ENCODE measurements around the gene GPLD1. TPM values are rescaled to one million over a fixed set of nuclear protein-coding genes. Genes with fewer than 3 reads are reported as not detected.
"Not testable (repeated sequence)": the region's sequence is repeated elsewhere in the genome, so short reads cannot be mapped to it uniquely, and the experiment has no call there.

The GPLD1 gene
- total RNA-seq, 2 experiments from 2014 or later = 0.48 to 0.57 TPM

DNA sequence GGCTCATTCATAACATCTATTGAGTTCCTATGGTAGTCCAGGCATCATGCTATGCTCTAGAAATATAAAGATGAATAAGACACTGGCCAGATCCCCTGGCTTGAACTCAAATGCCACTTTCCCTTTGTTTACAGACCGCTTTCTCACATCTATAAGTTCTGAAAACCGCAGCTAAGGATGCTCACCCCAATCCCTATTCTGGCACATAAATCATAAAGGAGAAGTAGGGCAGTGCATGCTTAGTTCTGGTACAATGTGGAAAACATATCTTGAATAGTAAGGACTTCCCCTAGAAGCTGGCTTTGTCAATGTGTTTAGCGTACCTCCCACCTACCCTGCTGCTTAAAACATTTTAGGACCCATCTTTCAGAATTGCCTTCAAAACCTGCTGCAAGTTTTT is 60.2 kb downstream of the GPLD1 start:
- ChIA-PET POLR2A (no interaction called here), CTCF (no interaction called here)

DNA sequence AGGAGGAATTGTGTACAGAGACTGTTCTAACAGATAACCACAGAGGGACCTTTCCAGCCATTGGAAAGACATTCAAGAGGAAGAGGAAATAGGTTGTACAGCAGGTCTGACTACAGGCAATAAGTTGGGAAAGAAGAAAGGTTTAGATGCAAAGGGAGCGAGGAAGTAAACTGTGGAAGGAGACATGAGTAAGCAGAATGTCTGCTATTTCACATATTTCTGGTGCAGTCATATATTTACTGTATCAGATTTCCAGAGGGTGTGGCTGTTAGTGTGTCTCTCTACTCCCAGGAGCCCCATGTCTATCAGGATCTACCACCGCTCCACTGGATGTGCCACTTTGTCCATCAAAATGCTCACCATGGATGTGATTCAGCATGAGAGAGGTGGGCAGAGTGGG is 60.8 kb downstream of the GPLD1 start:
- ChIA-PET CTCF (no interaction called here), POLR2A (no interaction called here)

DNA sequence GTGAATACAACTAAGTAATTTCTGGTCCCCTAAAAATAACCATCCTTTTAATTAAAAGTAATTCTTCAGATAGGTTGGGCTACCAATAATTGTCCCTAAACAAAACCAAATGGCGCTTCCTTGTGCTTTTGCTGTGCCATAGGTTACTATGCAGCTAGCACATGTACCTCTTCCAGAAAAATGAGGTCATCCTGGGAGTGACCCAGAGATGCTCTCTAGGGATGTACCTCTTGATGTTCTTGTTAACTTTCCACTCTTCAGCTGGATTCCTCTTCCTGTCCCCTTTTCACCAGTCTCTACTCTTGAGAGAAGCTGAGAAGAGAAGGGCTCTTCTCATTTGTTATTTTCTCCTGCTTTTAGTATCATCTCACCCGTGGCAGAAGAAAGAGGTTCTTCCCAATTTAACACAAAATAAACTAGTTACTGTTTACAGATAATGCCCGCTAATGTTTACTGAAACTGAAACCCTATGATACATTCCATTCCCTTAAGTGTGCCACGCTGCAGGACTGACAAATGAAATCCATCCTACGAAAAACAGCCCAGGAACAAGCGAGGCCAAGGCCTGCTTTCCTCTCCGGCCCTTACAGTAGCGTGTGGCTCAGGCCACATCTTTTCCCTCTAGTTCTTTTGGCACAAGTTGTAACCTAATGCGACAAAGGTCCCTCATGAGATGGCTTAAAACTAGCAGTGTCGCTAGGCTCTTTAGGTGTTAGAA is 62.5 kb downstream of the GPLD1 start:
- ChIA-PET POLR2A (no interaction called here), CTCF (no interaction called here)

DNA sequence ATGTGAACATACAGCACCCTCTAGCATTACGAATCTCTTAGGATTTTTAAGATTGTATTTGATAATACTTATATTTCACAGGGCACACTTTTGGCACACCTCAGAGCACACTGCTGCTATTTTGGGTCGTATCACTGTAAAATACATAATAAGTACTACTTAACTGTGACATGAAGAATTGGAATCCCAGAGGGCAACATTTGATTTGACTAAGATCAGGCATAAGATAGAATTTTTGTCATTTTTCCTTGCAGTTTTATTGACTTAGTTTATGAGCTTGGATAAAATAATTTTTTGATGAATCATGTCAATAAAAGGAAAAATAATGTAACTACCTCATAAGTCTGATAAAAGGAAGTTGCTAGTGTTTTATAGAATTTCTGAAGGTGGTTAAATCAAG is 64.3 kb downstream of the GPLD1 start:
- ChIA-PET POLR2A (no interaction called here), CTCF (no interaction called here)

DNA sequence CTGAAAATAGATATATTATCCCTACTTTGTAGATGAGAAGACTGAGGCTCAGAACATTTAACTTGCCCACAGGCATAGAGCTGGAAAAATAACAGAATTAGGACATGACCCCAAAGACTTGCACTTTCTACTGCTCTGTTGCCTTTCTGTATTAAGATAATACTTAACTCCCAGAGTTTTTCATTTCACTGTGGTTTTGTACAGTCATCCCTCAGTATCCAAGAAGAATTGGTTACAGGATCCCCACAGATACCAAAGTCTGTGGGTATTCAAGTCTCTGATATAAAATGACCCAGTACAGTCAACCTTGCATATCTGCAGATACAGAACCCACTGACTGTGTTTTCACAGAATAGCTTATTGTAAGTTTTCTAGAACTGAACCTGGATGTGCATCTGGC is 69.9 kb downstream of the GPLD1 start:
- POLR2A ChIA-PET = no interaction called here

DNA sequence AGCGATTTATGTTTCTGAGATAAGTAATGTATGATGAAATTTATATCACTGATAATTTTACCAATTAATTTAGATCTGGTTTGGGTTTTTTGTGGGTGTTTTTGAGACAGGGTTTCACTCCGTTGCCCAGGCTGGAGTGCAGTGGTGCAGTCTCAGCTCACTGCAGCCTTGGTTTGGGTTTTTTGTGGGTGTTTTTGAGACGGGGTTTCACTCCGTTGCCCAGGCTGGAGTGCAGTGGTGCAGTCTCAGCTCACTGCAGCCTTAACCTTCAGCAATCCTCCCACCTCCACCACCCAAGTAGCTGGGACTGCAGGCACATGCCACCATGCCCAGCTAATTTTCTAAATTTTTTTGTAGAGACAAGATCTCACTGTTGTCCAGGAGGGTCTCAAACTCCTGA is 73.6 kb downstream of the GPLD1 start:
- ChIA-PET CTCF (interaction anchor here (0.7 kb wide), 1 partner anchor 199 kb away, joined by 3 read pairs; no protein-coding TSS in a partner anchor), POLR2A (no interaction called here)

More for the DNA sequence above, 69.9 kb downstream of the GPLD1 start:
- CTCF ChIA-PET = no interaction called here

DNA sequence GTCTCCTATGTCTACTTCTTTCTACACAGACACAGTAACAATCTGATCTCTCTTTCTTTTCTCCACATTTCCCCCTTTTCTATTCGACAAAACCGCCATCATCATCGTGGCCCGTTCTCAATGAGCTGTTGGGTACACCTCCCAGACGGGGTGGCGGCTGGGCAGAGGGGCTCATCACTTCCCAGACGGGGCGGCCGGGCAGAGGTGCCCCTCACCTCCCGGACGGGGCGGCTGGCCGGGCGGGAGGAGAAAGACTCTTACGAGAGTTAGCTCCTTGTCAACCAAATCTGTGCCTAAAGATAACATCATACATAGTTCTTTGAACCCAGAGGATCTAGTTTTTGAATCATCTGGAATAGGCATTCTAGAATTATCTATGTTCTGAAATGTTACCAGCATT is 74.8 kb downstream of the GPLD1 start:
- CTCF ChIA-PET, POLR2A ChIA-PET: not testable (repeated sequence)

DNA sequence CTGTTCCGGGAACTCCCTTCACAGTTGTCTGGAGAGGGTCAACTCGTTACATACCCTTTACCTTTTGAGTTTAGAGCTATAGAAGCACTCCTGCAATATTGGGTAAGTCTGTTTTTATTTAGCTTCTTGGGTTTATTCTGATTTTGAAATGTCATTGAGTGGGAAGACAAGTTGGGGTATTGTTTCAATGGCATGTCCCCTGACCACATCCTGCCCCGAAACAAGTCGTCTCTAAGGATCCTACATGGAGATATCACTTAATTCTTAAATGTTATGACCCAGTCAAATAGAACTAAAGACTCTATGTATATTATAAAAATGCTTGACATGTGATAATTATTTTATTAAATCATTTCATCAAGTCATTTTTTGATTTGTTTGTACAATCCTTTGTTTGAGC is 77.1 kb downstream of the GPLD1 start:
- POLR2A ChIA-PET = interaction anchor here (0.7 kb wide), 1 partner anchor 698 kb away, joined by 5 read pairs; no protein-coding TSS in a partner anchor
- CTCF ChIA-PET = interaction anchor here (0.7 kb wide), 1 partner anchor 18 kb away, joined by 3 read pairs; no protein-coding TSS in a partner anchor

DNA sequence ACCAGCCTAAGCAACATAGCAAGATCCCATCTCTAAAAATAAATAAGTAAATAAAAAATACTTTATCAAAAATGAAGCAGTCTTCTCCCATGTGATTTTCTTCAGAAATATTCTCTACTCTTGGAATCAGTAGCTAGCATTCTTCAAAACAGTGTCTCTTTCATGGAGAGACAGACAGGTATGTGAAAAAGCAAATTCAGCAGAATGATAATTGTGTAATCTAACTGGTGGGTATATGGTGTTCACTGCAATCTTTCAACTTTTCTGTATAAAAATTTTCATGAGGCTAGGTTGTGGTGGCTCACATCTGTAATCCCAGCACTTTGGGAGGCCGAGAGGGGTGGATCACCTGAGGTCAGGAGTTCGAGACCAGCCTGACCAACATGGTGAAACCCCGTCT is 78.8 kb downstream of the GPLD1 start:
- POLR2A ChIA-PET = no interaction called here
- CTCF ChIA-PET = no interaction called here

DNA sequence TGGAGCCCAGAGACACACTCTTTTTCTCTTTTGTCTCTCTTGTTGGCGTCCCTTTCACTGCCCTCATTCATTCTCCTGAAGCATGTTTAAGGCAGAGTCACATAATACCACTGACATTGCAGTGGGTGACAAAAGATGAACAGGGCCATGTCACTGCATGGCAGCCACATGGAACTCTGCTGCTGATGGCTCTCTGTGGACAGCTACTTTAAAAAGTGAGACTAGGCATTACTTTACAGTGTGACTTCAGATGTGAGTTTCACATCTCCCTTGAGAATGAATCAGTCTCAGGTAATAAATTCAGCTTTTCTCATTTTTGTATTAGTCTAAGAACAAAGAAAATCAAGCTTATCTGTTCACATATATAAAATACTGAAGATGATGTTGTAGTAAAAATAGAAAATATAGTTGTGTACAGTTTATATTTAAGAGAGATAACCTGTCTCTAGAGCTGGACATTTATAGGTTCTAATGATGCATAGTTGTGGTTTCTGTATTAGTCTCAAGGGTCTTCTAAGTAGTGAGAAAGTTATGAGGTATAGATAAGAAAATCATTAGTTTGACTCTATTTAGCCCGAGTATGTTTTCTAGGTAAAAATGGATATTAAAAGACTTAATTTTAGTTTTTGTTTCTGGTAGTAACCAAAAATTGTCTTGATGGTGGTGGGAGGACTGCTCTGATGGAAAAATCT is 80.5 kb downstream of the GPLD1 start:
- ChIA-PET CTCF (no interaction called here), POLR2A (no interaction called here)

DNA sequence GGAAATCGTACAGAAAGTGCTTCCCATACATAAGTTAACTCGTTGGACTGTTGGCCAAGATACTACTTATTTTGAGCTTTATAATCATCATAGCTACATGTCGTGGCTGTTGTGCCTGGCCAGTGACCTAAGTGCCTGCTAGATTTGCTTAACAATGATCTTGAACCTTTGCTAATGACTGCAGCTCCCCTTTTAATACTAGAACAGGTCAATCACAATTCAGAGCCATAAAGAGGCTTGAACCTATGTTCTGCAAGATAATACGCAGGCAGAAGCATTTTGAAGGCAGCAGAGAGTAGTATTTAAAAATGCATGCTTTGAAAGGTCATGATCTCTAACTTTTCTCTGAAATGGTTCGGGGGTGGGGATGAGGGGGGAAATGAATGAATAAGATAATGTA is 84.1 kb downstream of the GPLD1 start:
- ChIA-PET POLR2A (no interaction called here), CTCF (no interaction called here)

DNA sequence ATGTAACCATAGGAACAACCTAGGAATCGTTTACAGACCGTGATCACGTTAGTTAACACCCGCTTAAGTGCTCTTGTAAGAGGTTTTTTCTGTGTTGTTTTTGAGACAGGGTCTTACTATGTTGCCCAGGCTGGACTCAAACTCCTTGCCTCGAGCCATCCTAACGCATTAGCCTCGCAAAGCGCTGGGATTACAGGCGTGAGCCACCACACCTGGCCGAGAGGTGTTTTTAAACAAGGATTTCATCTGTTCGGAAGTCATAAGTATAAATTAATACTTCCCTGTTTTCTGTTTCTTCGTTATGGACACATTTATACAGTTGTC is 85.9 kb downstream of the GPLD1 start:
- POLR2A ChIA-PET = no interaction called here
- CTCF ChIA-PET = interaction anchor here (1.0 kb wide), 1 partner anchor 120 kb away, joined by 5 read pairs; no protein-coding TSS in a partner anchor

DNA sequence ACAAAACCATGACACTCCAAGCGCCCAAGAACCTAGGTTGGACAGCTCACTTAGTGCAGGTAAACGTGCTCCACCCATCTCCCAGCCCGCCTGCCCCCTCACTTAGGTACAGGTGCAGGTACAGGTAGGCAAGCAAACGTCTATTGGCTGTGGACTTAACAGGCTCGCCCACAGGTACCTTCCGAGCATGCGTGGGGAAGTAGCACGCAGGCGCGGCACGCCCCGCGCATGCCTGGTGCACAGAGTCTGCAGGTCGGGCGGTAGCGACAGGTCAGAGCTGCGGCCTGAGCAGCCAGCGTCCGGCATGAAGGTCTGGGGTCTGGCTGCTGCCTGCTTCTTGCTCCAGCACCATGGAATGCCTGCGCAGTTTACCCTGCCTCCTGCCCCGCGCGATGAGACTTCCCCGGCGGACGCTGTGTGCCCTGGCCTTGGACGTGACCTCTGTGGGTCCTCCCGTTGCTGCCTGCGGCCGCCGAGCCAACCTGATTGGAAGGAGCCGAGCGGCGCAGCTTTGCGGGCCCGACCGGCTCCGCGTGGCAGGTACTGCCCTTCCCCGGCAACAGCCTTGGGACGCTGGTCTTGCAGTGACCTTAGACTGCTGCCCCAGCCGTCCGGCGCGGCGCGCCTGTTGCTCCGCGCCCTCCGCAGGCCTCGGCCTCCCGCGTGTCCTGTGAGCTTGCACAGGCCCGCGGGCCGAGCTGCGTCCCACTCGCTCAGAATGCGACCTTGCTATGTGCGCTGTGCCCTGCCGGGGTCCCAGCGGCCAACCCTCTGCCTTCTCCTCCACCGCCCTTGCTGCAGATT is 86.5 kb downstream of the GPLD1 start, which contains the start of gene MRS2:
TSS of gene MRS2 (plus strand) at position 240 of the 804 bp plus-strand sequence. CDS start at position 351, 111 bp downstream.
- POLR2A ChIA-PET = interaction anchor here (0.6 kb wide), 1 partner anchor 29 kb away, joined by 6 read pairs; no protein-coding TSS in a partner anchor
- CTCF ChIA-PET = interaction anchor here (1.0 kb wide), 1 partner anchor 120 kb away, joined by 5 read pairs; no protein-coding TSS in a partner anchor

DNA sequence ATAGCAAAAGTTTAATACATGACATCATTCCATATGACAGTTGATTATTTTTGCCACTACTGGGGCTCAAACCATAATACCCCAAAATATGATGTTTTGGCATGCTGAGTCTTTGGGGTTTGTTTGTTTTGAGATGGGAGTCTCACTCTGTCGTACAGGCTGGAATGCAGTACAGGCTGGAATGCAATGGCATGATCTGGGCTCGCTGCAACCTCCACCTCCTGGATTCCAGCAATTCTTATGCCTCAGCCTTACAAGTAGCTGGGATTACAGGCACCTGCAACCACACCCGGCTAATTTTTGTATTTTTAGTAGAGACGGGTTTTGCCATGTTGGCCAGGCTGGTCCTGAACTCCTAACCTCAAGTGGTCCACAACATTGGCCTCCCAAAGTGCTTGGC is 87.9 kb downstream of the GPLD1 start:
- CTCF ChIA-PET = interaction anchor here (0.6 kb wide), 1 partner anchor 41 kb away, joined by 3 read pairs; no protein-coding TSS in a partner anchor

DNA sequence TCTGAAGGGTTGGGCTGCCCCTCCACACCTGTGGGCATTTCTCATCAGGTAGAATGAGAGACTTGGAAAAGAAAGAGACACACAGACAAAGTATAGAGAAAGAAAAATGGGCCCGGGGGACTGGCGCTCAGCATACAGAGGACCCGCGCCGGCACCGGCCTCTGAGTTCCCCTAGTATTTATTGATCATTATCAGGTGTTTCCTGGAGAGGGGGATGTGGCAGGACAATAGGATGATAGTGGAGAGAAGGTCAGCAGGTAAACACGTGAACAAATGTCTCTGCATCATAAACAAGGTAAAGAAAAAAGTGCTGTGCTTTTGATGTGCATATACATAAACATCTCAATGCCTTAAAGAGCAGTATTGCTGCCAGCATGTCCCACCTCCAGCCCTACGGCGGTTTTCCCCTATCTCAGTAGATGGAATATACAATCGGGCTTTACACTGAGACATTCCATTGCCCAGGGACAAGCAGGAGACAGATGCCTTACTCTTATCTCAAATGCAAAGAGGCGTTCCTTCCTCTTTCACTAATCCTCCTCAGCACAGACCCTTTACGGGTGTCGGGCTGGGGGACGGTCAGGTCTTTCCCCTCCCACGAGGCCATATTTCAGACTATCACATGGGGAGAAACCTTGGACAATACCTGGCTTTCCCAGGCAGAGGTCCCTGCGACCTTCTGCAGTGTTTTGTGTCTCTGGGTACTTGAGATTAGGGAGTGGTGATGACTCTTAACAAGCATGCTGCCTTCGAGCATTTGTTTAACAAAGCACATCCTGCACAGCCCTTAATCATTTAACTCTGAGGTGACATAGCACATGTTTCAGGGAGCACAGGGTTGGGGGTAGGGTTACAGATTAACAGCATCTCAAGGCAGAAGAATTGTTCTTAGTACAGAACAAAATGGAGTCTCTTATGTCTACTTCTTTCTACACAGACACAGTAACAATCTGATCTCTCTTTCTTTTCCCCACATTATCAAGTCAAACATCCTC is 89.0 kb downstream of the GPLD1 start:
- POLR2A ChIA-PET = not testable (repeated sequence)

More for the DNA sequence above, 87.9 kb downstream of the GPLD1 start:
- POLR2A ChIA-PET = no interaction called here

DNA sequence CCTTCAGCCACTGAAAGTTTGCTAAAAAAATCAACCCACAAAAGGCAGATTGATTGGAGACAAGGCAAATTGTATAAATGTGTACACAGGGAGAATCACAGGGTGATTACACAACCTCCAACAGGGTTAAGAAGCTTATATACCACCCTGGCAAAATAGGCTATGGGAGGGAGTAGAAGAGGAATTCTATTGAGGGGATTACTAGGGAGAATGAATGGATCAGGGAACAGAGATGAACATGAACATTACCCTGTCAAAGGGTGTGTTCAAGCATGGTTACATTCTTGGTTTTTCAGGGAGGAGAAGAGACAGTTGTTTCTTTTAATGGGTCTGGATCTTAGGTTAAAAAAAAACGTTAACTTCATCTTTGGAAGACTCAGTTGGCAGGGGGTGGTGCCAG is 91.7 kb downstream of the GPLD1 start:
- ChIA-PET CTCF (no interaction called here), POLR2A (no interaction called here)

More for the DNA sequence above, 89.0 kb downstream of the GPLD1 start:
- CTCF ChIA-PET = not testable (repeated sequence)

DNA sequence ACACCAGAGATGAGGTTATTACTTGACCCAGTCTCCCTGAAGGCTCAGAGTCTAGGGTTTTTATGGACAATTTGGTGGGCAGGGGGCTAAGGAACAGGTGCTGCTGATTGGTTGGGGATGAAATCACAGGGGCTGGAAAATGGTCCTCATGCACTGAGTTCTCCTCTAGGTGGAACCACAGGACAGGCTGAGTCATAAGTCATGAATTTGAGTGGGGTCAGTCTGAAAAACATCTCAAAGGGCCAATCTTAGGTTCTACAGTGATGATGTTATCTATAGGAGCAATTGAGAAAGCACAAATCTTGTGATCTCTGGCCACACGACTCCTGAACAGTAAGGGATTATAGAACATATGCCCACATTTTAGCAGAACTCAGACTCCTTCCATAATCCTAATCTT is 92.6 kb downstream of the GPLD1 start:
- POLR2A ChIA-PET = no interaction called here
- CTCF ChIA-PET = no interaction called here

DNA sequence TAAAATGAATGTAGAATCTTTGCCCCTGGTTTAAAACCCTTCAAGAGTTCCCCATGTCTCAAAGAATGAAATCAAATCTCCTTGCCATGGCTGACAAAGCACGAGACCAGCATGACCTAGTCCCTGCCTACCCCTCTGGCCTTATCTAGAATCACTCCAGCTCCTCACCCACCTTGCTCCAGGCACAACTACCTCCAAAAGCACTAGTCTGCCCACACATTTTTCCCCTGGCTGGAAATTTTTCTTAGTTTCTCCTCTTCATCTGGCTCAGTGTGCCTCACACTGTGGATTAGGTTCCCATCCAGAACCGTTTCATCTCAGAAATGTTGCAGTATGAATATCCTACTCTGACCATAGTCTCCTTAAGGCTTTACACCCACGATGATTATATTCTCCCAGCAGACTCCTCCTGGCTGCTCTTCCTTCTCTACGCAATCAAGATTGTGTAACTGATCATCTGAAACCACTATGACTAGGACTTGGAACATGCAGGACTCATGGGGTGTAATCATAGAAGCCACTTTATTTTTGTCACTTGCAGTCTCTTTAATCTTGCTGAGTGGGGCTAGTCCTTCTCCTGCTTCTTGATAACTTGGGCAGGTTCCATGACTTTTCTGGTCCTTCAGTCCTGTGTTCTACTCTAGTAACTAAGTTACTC is 94.5 kb downstream of the GPLD1 start:
- CTCF ChIA-PET = no interaction called here
- POLR2A ChIA-PET = no interaction called here

Measured in activated CD8-positive, alpha-beta memory T cell treated with anti-CD3 and anti-CD28 coated beads for 36 hours (primary cell).